HG02973 (cell line): ENCODE results near the gene PCDHGA4.
A peak's percentile ranks its signal among the peaks of the same experiment; 100 is the strongest.
"Not testable (repeated sequence)": the region's sequence is repeated elsewhere in the genome, so short reads cannot be mapped to it uniquely, and the experiment has no call there.

Experiments
- ATAC-seq: cut with Tn5 transposase; IDR thresholded peaks from one replicate; pipeline ENCODE4 v1.9.1; 2021; ENCODE audit warnings: moderate library complexity; ENCODE audit not compliant: unreplicated experiment

PCDHGA4 gene

GRCh38 chr5:141382469-141383294 lies 27.9 kb downstream of the PCDHGA4 start, which contains the start of gene PCDHGA7:
TSS of gene PCDHGA7 (plus strand) at chr5:141382742. CDS start at chr5:141382900, 158 bp downstream.
- peak; percentile 69 for ATAC-seq

- ATAC-seq = no peak
Observed at GRCh38 chr5:141383345-141383744, 28.5 kb downstream of the PCDHGA4 start.

- ATAC-seq = no peak
Observed at GRCh38 chr5:141384471-141385267, 29.8 kb downstream of the PCDHGA4 start.

GRCh38 chr5:141387557-141388311 lies 32.9 kb downstream of the PCDHGA4 start, which contains the start of gene PCDHGB4:
TSS of gene PCDHGB4 (plus strand) at chr5:141387698. CDS start at chr5:141387885, 187 bp downstream.
- ATAC-seq = peak; percentile 89

- no peak for ATAC-seq
Observed at GRCh38 chr5:141388661-141389060, 33.8 kb downstream of the PCDHGA4 start.

GRCh38 chr5:141389153-141390042 lies 34.6 kb downstream of the PCDHGA4 start:
- no peak for ATAC-seq

GRCh38 chr5:141392429-141393198 lies 37.8 kb downstream of the PCDHGA4 start, which contains the start of gene PCDHGA8:
TSS of gene PCDHGA8 (plus strand) at chr5:141392633. CDS start at chr5:141392814, 181 bp downstream.
- ATAC-seq = no peak

- ATAC-seq = no peak
Observed at GRCh38 chr5:141393267-141393666, 38.4 kb downstream of the PCDHGA4 start.

GRCh38 chr5:141394401-141395187 lies 39.8 kb downstream of the PCDHGA4 start:
- ATAC-seq = not testable (repeated sequence)

- peak; percentile 99 for ATAC-seq
Observed at GRCh38 chr5:141397756-141398551, 43.1 kb downstream of the PCDHGA4 start, which contains the start of gene PCDHGB5. TSS of gene PCDHGB5 (plus strand) at chr5:141397947. CDS start at chr5:141398128, 181 bp downstream.

- no peak for ATAC-seq
Observed at GRCh38 chr5:141398608-141399007, 43.8 kb downstream of the PCDHGA4 start.

- ATAC-seq = no peak
Observed at GRCh38 chr5:141399555-141400258, 44.9 kb downstream of the PCDHGA4 start.

- no peak for ATAC-seq
Observed at GRCh38 chr5:141402553-141403243, 47.9 kb downstream of the PCDHGA4 start, which contains the start of gene PCDHGA9. TSS of gene PCDHGA9 (plus strand) at chr5:141402778. CDS start at chr5:141402953, 175 bp downstream.

GRCh38 chr5:141403387-141403786 lies 48.6 kb downstream of the PCDHGA4 start:
- no peak for ATAC-seq
